K562 (cell line): Measurements from ENCODE around the gene RBMS1. TPM values are rescaled to one million over a fixed set of nuclear protein-coding genes. Genes with fewer than 3 reads are reported as not detected.

Source experiments
- ATAC-seq: fragments of 200-7000 bp; cut with Tn5 transposase; 3 replicates; pipeline ENCODE4 v1.9.1; 2020; ENCODE audit warnings: moderate library complexity
- BruUV-seq: library from RNA; stranded (reverse); fragments of 400-500 nt; replicated peaks from 2 replicates; lab custom pipeline; 2021; lab: Mats Ljungman, UMichigan
- CTCF ChIA-PET: fragments of 300-600 bp; formaldehyde crosslinking; extraction: SDS; loops from one replicate; lab custom pipeline; 2021; ENCODE audit warnings: low intra/inter-chr PET ratio; lab: Yijun Ruan, JAX
- POLR2A ChIA-PET: fragments of 300-600, 350-650 bp; sonication (Branson Sonifier 250); formaldehyde crosslinking; extraction: SDS; loops from one replicate; lab custom pipeline; 2021; ENCODE audit warnings: antibody characterized with exemption, inconsistent platforms; lab: Yijun Ruan, JAX
- DNase-seq, 4 experiments: peaks; one replicate each; pipeline versions ENCODE4 v3.0.0 to v3.0.0-alpha.2; 2011 to 2018; ENCODE audit warnings: low spot score in 3 of 4, mixed read lengths in 3 of 4; ENCODE audit errors: extremely low read depth in 1 of 4
- FAIRE-seq: peaks from 2 replicates; lab custom pipeline; 2011; peaks lifted over from hg19 to GRCh38; lab: Jason Lieb, UNC
- H2AFZ ChIP-seq: 2 replicates; pipeline ENCODE4 v1.6.0; 2011; ENCODE audit warnings: low read depth, low read length, control low read depth, inconsistent platforms
- H3K27ac ChIP-seq: fragments of 200-600 bp; 3 replicates; pipeline ENCODE4 v1.8.0; 2011; ENCODE audit warnings: low read depth, mild to moderate bottlenecking, control low read depth, inconsistent platforms, low read length, moderate library complexity, mixed read lengths; ENCODE audit errors: extremely low read depth
- H3K27me3 ChIP-seq, 2 experiments: fragments of 300-600 bp in 1 of 2; 2 replicates in 1 of 2; 3 replicates in 1 of 2; pipeline versions ENCODE4 v1.6.0 to v1.8.0; 2011; ENCODE audit warnings: inconsistent platforms in 2 of 2, low read length in 2 of 2, mild to moderate bottlenecking in 1 of 2, mixed read lengths in 1 of 2, moderate library complexity in 1 of 2; ENCODE audit not compliant: control insufficient read depth in 2 of 2, insufficient read depth in 2 of 2
- H3K36me3 ChIP-seq: fragments of 300-600 bp; 3 replicates; pipeline ENCODE4 v1.8.0; 2011; ENCODE audit warnings: mild to moderate bottlenecking, low read length, inconsistent platforms; ENCODE audit not compliant: control insufficient read depth, insufficient read depth
- H3K4me1 ChIP-seq, 2 experiments: fragments of 200-600 bp in 1 of 2; replicated peaks in 1 of 2; 2 replicates in 1 of 2; 3 replicates in 1 of 2; pipeline versions ENCODE4 v1.5.1 to v1.8.0; 2011; ENCODE audit warnings: inconsistent platforms in 2 of 2, low read length in 2 of 2, mild to moderate bottlenecking in 1 of 2, mixed read lengths in 1 of 2, moderate library complexity in 1 of 2; ENCODE audit not compliant: control insufficient read depth in 2 of 2, insufficient read depth in 2 of 2
- H3K4me2 ChIP-seq: 2 replicates; pipeline ENCODE4 v1.6.1; 2011; ENCODE audit warnings: low read length, control low read depth, inconsistent platforms, mixed read lengths; ENCODE audit not compliant: insufficient read depth
- H3K4me3 ChIP-seq: fragments of 200-600 bp; sonication (generic), shearing (Covaris generic); 2 replicates; pipeline ENCODE4 v1.5.1; 2016; ENCODE audit warnings: control low read depth, inconsistent platforms
- H3K79me2 ChIP-seq: fragments of 200-600 bp; 3 replicates; pipeline ENCODE4 v1.8.0; 2011; ENCODE audit warnings: low read length, inconsistent platforms; ENCODE audit not compliant: control insufficient read depth, insufficient read depth
- H3K9ac ChIP-seq, 2 experiments: 2 replicates each; pipeline versions ENCODE4 v1.6.0 to v1.6.1; 2011; ENCODE audit warnings: low read depth in 2 of 2, low read length in 2 of 2, control low read depth in 1 of 2, inconsistent platforms in 1 of 2, mild to moderate bottlenecking in 1 of 2, mixed read lengths in 1 of 2; ENCODE audit not compliant: insufficient read depth in 1 of 2
- H3K9me1 ChIP-seq: one replicate; pipeline ENCODE4 v1.6.0; 2011; ENCODE audit warnings: inconsistent platforms, mild to moderate bottlenecking, low read length, moderate library complexity; ENCODE audit not compliant: control insufficient read depth, insufficient read depth
- H3K9me3 ChIP-seq: replicated peaks from 2 replicates; pipeline ENCODE4 v1.5.1; 2011; ENCODE audit warnings: low read depth, low read length, inconsistent platforms; ENCODE audit not compliant: control insufficient read depth, insufficient read depth
- H4K20me1 ChIP-seq: replicated peaks from 2 replicates; pipeline ENCODE4 v1.6.1; 2011; ENCODE audit warnings: low read length, inconsistent platforms, mixed read lengths; ENCODE audit not compliant: control insufficient read depth, insufficient read depth
- ARHGAP35 ChIP-seq: fragments of 450-650 bp; IDR thresholded peaks from 2 replicates; pipeline ENCODE4 v1.6.1; 2018; ENCODE audit not compliant: partially characterized antibody
- CHAMP1 ChIP-seq: fragments of 450-650 bp; IDR thresholded peaks from 2 replicates; pipeline ENCODE4 v1.6.1; 2016; ENCODE audit warnings: mild to moderate bottlenecking
- CHD2 ChIP-seq: IDR thresholded peaks from 2 replicates; pipeline ENCODE4 v1.6.1; 2011; ENCODE audit warnings: low read depth, low read length
- CHD4 ChIP-seq: fragments of 200-600 bp; sonication (generic); IDR thresholded peaks from 3 replicates; pipeline ENCODE4 v1.6.1; 2012; ENCODE audit warnings: low read depth, mild to moderate bottlenecking, mixed read lengths, low read length, inconsistent platforms; ENCODE audit not compliant: insufficient read depth, insufficient replicate concordance, poor library complexity, severe bottlenecking
- CREBBP ChIP-seq: IDR thresholded peaks from one replicate; pipeline ENCODE4 v1.6.1; 2012; ENCODE audit warnings: low read depth, mild to moderate bottlenecking, control low read depth, inconsistent platforms, low read length
- HBP1 ChIP-seq: fragments of 450-650 bp; formaldehyde crosslinking; IDR thresholded peaks from 2 replicates; pipeline ENCODE4 v1.4.0; 2022; ENCODE audit warnings: missing genetic modification characterization
- MYBL2 ChIP-seq, 2 experiments: fragments of 450-650 bp in 1 of 2; sonication (generic) in 1 of 2; formaldehyde crosslinking in 1 of 2; IDR thresholded peaks; 2 replicates each; pipeline versions ENCODE4 v1.6.1 to v1.8.1; 2017 to 2022; ENCODE audit warnings: borderline replicate concordance in 1 of 2, inconsistent platforms in 1 of 2, low read depth in 1 of 2, mild to moderate bottlenecking in 1 of 2, missing genetic modification reagents in 1 of 2, moderate library complexity in 1 of 2
- SMARCE1 ChIP-seq: fragments of 450-650 bp; IDR thresholded peaks from 2 replicates; pipeline ENCODE4 v1.7.1; 2016; ENCODE audit warnings: mild to moderate bottlenecking
- USF2 ChIP-seq: sonication (generic); formaldehyde crosslinking; IDR thresholded peaks from 2 replicates; pipeline ENCODE4 v1.5.0; 2020; ENCODE audit warnings: missing genetic modification reagents
- ZSCAN32 ChIP-seq: fragments of 450-650 bp; formaldehyde crosslinking; IDR thresholded peaks from 2 replicates; pipeline ENCODE4 v1.4.0; 2020; ENCODE audit warnings: mild to moderate bottlenecking, moderate library complexity
- WGBS: fragments of 100-300 bp; shearing (Covaris generic); methylation state at CpG from one replicate; pipeline ENCODE4 v1.1.6; 2016; ENCODE audit warnings: low coverage, mixed read lengths; ENCODE audit not compliant: insufficient coverage; ENCODE audit errors: missing lambda C conversion rate; 5-methylcytosine and 5-hydroxymethylcytosine counted together
- in situ Hi-C: fragments of 300-500 bp; cut with MboI; formaldehyde crosslinking; loops from 4 replicates; pipeline ENCODE4 v1.15.0; 2018; ENCODE audit warnings: inconsistent platforms, mixed read lengths
- intact Hi-C: fragments of 100-400 bp; cut with micrococcal nuclease; formaldehyde crosslinking; loops from 2 replicates; pipeline ENCODE4 v1.14.2; 2022
- polyA plus RNA-seq, 8 experiments: library from polyadenylated mRNA; depleted of rRNA in 4 of 8; stranded (reverse) in 5 of 8; unstranded in 3 of 8; fragments of >200 nt; fragmentation: Nextera tagmentation in 2 of 8; fragmentation: Illumina TruSeq in 1 of 8; extraction: Ambion mirVana in 2 of 8; extraction: Trizol in 1 of 8; gene quantifications; 2 replicates each; pipeline versions ENCODE4 v1.2.1 to v1.2.3, GENCODE V29; 2011 to 2014; ENCODE audit warnings: inconsistent platforms in 1 of 8, missing spikeins in 1 of 8
- total RNA-seq, 7 experiments: library from RNA; depleted of rRNA in 6 of 7; stranded (reverse); fragments of >200 nt in 6 of 7; fragmentation: Illumina TruSeq in 2 of 7; extraction: Trizol in 2 of 7; gene quantifications; 2 replicates each; pipeline versions ENCODE4 v1.2.1 to v1.2.3, GENCODE V29; 2011 to 2021; ENCODE audit warnings: low replicate concordance in 1 of 7

The RBMS1 gene
- total and polyA plus RNA-seq, 9 of the 15 experiments (the other 6 are each of a cell fraction or from before 2014, with no cell fraction given) = 0.04 to 0.31 (median 0.09) TPM; not detected in 6

GRCh38 chr2:160486341-160486740 lies 7.3 kb downstream of the RBMS1 start:
- WGBS = 0% methylated on average over 1 of the region's 1 CpG
- intact Hi-C loops = no loop called here
- no peaks in the 10 kb centered on the region for H3K79me2 ChIP-seq
- TF ChIP-seq USF2 (no peak), ZSCAN32 (no peak), ARHGAP35 (no peak), HBP1 (no peak), MYBL2 (IDR thresholded peaks at IDR 0.05; ENCODE audit: low read depth) (no peak), MYBL2 (CRISPR knock-in tag; IDR thresholded peaks at IDR 0.05; ENCODE audit: borderline replicate concordance) (no peak), CREBBP (no peak), SMARCE1 (no peak), CHD2 (no peak), CHD4 (no peak), CHAMP1 (no peak)
- ATAC-seq = no peak
- FAIRE-seq = no peak
- H3K9me3 ChIP-seq = no peaks in the 10 kb centered on the region
- no peak for DNase-seq
- no peak overlapping the region for H2AFZ ChIP-seq
- H3K4me1 ChIP-seq = no peaks in the 10 kb centered on the region
- CTCF ChIA-PET = no interaction called here
- H4K20me1 ChIP-seq = no peaks in the 10 kb centered on the region
- H3K9ac ChIP-seq = no peak overlapping the region
- in situ Hi-C loops = no loop called here
- H3K9me1 ChIP-seq = no peaks in the 10 kb centered on the region
- no peak overlapping the region for H3K4me3 ChIP-seq
- H3K36me3 ChIP-seq = no peaks in the 10 kb centered on the region
- H3K27ac ChIP-seq = no peak overlapping the region
- no peak overlapping the region for H3K4me2 ChIP-seq
- no TSS peak for BruUV-seq
- H3K27me3 ChIP-seq = no peaks in the 10 kb centered on the region
- POLR2A ChIA-PET = no interaction called here
